ENCODE data around the gene PRRX2.
"Not testable (repeated sequence)": the region's sequence is repeated elsewhere in the genome, so short reads cannot be mapped to it uniquely, and the experiment has no call there.

PRRX2 gene

DNA sequence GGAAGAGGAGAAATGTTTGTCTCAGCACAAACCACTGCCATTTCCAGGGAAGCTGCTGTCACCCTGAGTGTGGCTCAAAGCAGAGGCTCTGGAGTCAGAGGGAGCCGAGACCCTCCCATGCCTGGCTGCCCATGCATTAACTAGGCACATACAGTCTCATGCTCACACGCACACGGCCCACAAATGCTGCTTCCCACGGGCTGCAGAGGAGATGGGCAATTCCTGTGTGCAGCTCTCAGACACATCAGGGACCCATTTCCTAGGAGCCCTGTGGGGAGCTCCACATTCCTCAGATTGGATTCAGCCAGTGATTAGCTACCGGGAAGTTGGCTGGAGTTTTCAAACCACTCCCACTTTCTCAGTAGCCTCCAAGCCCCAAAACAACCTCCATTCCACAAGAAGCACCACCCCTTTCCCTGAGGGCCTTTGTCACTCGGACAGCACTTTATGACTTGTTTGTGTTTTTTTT lies 96.5 kb downstream of the PRRX2 start:
- no peak for DNase-seq

DNA sequence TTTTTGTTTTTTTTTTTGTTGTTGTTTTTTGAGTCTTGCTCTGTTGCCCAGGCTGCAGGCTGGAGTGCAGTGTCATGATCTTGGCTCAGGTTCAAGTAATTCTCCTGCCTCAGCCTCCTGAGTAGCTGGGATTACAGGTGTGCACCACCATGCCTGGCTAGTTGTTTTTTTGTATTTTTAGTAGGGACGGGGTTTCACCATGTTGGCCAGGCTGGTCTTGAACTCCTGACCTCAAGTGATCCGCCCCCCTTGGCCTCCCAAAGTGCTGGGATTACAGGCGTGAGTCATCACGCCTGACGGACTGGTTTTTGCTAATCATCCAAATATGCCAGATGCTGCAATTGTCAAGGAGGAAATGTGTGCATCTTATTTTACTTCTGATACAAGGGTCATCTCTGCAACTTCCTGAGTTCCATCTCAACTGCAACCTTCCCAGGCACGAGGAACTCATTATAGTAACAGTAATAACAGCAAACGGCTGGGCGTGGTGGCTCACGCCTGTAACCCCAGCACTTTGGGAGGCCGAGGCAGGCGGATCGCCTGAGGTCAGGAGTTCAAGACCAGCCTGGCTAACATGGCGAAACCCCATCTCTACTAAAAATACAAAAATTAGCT lies 97.0 kb downstream of the PRRX2 start:
- DNase-seq, result not testable (repeated sequence)

- no peak for DNase-seq
These were observed 97.8 kb downstream of the PRRX2 start for GRCh38 chr9:129762985-129763926.

DNA sequence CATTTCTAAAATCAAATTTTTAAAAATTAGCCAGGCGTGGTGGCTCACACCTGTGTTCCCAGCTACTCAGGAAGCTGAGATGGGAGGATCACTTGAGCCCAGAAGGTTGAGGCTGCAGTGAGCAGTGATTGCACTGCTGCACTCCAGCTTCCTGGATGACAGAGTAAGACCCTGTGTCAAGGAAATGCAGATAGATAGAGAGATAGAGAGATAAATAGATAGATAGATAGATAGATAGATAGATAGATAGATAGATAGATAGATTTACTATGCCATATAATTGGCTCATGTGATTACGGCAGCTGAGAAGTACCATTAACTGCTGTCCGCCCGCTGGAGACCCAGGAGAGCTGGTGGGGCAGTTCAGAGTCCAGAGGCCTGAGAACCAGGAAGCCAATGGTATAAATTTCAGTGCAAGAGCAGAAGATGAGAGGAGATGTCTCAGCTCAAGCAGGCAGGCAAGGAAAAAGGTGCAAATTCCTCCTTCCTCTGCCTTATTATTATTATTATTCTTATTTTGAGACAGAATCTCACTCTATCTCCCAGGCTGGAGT lies 100.4 kb downstream of the PRRX2 start:
- DNase-seq, result no peak

- DNase-seq, result no peak
These were observed 103.0 kb downstream of the PRRX2 start for GRCh38 chr9:129768486-129768885.

- no peak for DNase-seq
These were observed 104.2 kb downstream of the PRRX2 start for GRCh38 chr9:129769669-129770068.

DNA sequence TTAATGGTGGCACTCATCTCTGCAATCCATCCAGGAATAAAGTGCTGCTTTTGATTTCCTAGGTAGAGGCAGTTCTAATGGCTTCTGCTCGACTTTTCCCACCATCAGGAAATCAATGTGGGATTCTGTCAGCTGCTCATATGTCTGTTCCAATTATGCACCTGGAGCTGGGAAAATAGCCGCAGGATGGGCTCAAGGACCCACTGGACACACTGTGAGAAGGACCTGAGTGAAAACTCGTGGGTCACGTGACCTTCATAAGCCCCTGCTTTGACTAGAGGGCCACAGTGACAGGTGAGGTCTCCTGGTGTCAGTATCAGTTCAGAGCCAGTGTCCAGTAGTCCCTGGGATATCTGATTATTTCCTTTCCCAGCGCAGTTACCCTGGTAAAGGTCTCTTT lies 105.3 kb downstream of the PRRX2 start:
- DNase-seq, result no peak
